Measurements from ENCODE around the gene AARS2. TPM values are rescaled to one million over a fixed set of nuclear protein-coding genes. Genes with fewer than 3 reads are reported as not detected.

The AARS2 gene
- total RNA-seq (10 to 100 TPM in 6 of 7 donors, 1 to 10 TPM in 1; 9.2 to 15.5 (median 14.2) TPM), polyA plus RNA-seq (1 to 10 TPM; 3.0 to 6.9 TPM)
- long read RNA-seq, donor 1, transcript AARS2-201 (22 exons, 3,854 nt), result major isoform, 8 of 34 reads
- long read RNA-seq, donor 1, partial matches to known transcripts, result 10 of 34 reads
- long read RNA-seq, donor 1, other reads (novel, unspliced or antisense), result 16 of 34 reads
- long read RNA-seq, donor 2, result 0 reads
- long read RNA-seq, donor 3, transcript AARS2-201 (22 exons, 3,854 nt), result major isoform, 17 of 34 reads
- long read RNA-seq, donor 3, partial matches to known transcripts, result 3 of 34 reads
- long read RNA-seq, donor 3, other reads (novel, unspliced or antisense), result 14 of 34 reads

DNA sequence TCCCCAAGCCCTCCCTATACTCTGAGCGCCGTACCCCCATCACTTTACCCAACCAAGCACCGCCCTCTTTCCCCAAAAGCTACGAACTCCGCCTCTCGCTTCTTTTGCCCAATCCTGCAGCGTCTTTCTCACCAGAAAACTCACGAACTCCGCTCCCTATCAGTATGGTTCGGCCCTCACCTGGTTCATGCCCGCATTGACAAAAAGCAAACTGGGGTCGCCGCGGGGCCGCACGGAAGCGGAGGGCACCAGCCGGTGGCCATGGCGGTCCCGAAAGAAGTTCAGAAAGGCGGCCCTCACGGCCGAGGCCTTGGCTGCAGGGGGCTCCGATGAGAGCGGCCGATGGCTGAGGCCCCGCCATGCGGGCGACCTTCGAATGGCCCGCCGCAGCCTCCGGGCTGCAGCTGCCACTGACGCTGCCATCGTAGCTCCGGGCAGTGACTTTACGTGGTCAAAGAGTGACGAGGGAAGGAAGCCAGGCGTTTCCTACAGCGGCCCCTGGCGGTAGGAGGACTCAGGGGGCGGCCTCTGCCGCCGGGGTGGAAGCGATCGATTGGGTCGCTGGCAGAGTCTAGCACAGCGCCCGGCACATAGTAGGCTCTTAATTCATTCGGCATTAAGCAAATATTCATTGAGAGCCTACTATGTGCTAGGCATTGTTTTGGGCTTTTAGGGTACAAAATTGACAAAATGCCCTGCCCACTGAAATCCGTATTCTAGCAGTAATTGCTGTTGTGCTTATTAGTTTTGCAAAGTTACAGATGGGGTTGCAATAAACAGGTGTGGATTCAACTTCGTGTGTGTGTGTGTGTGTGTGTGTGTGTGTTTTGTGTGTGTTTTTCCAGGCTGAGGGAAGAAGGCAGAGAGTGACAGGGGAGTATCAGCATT, at the start of gene AARS2:
TSS of gene AARS2 (minus strand) at position 447 of the 888 bp plus-strand sequence. CDS start at position 423, 24 bp downstream.
- Histone ChIP-seq H3K27me3 (no peaks in the 10 kb centered on the region), H3K36me3 (no peaks in the 10 kb centered on the region), H3K4me3 (peak within 1 kb of the TSS; percentile 82), H3K4me1 (ENCODE audit: insufficient read depth) (peaks cover 5% of the 10 kb centered on the region), H3K27ac (peak within 1 kb of the TSS; percentile 70 to 76), H3K9me3 (no peaks in the 10 kb centered on the region)
- DNase-seq, result peak; percentile 80 to 92 (median 89)
- intact Hi-C loops (cut with DNase I), result no loop called here
- TF ChIP-seq EP300 (IDR thresholded peaks at IDR 0.05) (no peak), POLR2A (IDR thresholded peaks at IDR 0.05) (peak; percentile 45)
- TF ChIP-seq, protein P1, sequence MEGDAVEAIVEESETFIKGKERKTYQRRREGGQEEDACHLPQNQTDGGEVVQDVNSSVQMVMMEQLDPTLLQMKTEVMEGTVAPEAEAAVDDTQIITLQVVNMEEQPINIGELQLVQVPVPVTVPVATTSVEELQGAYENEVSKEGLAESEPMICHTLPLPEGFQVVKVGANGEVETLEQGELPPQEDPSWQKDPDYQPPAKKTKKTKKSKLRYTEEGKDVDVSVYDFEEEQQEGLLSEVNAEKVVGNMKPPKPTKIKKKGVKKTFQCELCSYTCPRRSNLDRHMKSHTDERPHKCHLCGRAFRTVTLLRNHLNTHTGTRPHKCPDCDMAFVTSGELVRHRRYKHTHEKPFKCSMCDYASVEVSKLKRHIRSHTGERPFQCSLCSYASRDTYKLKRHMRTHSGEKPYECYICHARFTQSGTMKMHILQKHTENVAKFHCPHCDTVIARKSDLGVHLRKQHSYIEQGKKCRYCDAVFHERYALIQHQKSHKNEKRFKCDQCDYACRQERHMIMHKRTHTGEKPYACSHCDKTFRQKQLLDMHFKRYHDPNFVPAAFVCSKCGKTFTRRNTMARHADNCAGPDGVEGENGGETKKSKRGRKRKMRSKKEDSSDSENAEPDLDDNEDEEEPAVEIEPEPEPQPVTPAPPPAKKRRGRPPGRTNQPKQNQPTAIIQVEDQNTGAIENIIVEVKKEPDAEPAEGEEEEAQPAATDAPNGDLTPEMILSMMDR (IDR thresholded peaks at IDR 0.05), result peak; percentile 85 to 99 (median 89)
- 1 to 3% (median 2%) methylated on average over 52 of the region's 52 CpGs for WGBS, 3 donors

- Histone ChIP-seq H3K36me3 (no peaks in the 10 kb centered on the region), H3K4me3 (no peak overlapping the region), H3K27me3 (no peaks in the 10 kb centered on the region), H3K9me3 (peaks cover 0 to 2% of the 10 kb centered on the region in 2 donors), H3K27ac (no peak overlapping the region), H3K4me1 (ENCODE audit: insufficient read depth) (no peaks in the 10 kb centered on the region)
- no peak for DNase-seq
- intact Hi-C loops (cut with DNase I), result no loop called here
- 73 to 82% (median 74%) methylated on average over 6 of the region's 6 CpGs for WGBS, 3 donors
- TF ChIP-seq POLR2A (IDR thresholded peaks at IDR 0.05), result no peak
These were observed 48.8 kb upstream of the AARS2 start for GRCh38 chr6:44361947-44362346.

- intact Hi-C loops (cut with DNase I), result no loop called here
- no peak overlapping the region for H3K4me3 ChIP-seq
- H3K4me1 ChIP-seq (ENCODE audit: insufficient read depth), result no peaks in the 10 kb centered on the region
- H3K9me3 ChIP-seq, result peaks cover 0 to 2% of the 10 kb centered on the region in 2 donors
- H3K36me3 ChIP-seq, result no peaks in the 10 kb centered on the region
- TF ChIP-seq EP300 (IDR thresholded peaks at IDR 0.05), result no peak
- TF ChIP-seq, protein P1 (IDR thresholded peaks at IDR 0.05), result no peak
- no peak for TF ChIP-seq POLR2A (IDR thresholded peaks at IDR 0.05)
- no peak overlapping the region for H3K27ac ChIP-seq
- no peaks in the 10 kb centered on the region for H3K27me3 ChIP-seq
- DNase-seq, result no peak
- 48 to 72% (median 48%) methylated on average over 3 of the region's 3 CpGs for WGBS, 3 donors
These were observed 46.8 kb upstream of the AARS2 start for GRCh38 chr6:44359973-44360372.

DNA sequence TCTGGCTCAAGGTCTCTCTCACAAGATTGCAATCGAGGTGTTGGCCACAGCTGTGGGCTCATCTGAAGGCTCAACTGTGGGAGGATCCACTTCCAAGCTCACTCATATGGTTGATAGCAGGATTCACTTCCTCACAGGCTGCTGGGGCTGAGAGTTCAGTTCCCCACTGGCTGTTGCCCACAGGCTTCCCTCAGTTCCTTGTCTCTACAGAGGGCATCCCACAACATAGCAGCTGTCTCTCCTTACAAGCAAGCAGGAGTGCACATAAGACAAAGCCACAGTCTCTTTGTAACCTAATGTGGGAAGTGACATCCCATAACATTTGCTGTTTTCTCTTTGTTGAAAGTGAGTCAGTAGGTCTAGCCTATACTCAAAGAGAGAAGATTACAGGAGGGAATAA, 43.3 kb upstream of the AARS2 start:
- Histone ChIP-seq H3K4me1 (ENCODE audit: insufficient read depth) (no peaks in the 10 kb centered on the region), H3K27me3 (no peaks in the 10 kb centered on the region), H3K36me3 (no peaks in the 10 kb centered on the region), H3K9me3 (peaks cover 0 to 2% of the 10 kb centered on the region in 2 donors), H3K27ac (no peak overlapping the region), H3K4me3 (no peak overlapping the region)
- no peak for TF ChIP-seq POLR2A (IDR thresholded peaks at IDR 0.05)
- TF ChIP-seq EP300 (IDR thresholded peaks at IDR 0.05), result no peak
- TF ChIP-seq, protein P1 (IDR thresholded peaks at IDR 0.05), result no peak
- intact Hi-C loops (cut with DNase I), result no loop called here
- WGBS, 3 donors, result 24 to 52% (median 29%) methylated on average over 1 of the region's 1 CpG
- no peak for DNase-seq
